Dendritic cell treated with granulocyte-macrophage colony-stimulating factor and Interleukin-4, amounts not matched to agents 40 ng/mL and 50 ng/mL, for 4 days (primary cell): ENCODE data around the gene HOMER2.
"Not testable (repeated sequence)": the region's sequence is repeated elsewhere in the genome, so short reads cannot be mapped to it uniquely, and the experiment has no call there.

ENCODE experiments used
- H3K27ac Mint-ChIP-seq: one replicate; pipeline ENCODE4 v1.8.0; 2022; ENCODE audit warnings: mild to moderate bottlenecking, mixed read lengths
- H3K27me3 Mint-ChIP-seq: one replicate; pipeline ENCODE4 v1.8.0; 2022; ENCODE audit warnings: mild to moderate bottlenecking, mixed read lengths
- H3K36me3 Mint-ChIP-seq: one replicate; pipeline ENCODE4 v1.8.0; 2022; ENCODE audit warnings: low read depth, mixed read lengths
- H3K4me1 Mint-ChIP-seq: one replicate; pipeline ENCODE4 v1.8.0; 2022; ENCODE audit warnings: low read depth, mixed read lengths
- H3K4me3 Mint-ChIP-seq: one replicate; pipeline ENCODE4 v1.8.0; 2022; ENCODE audit warnings: mild to moderate bottlenecking, moderate library complexity, mixed read lengths
- H3K9me3 Mint-ChIP-seq: one replicate; pipeline ENCODE4 v1.8.0; 2022; ENCODE audit warnings: mixed read lengths
- intact Hi-C: fragments of 100-400 bp; cut with micrococcal nuclease; formaldehyde crosslinking; loops from one replicate; pipeline ENCODE4 v1.15.0; 2022

Gene HOMER2

GRCh38 chr15:82952158-82953081, at the start of gene HOMER2:
Gene HOMER2 (minus strand): TSS chr15:82952720. CDS start chr15:82952535, 185 bp downstream.
- H3K9me3 Mint-ChIP-seq, result no peaks in the 10 kb centered on the region
- peak within 1 kb of the TSS; percentile 66 for H3K4me3 Mint-ChIP-seq
- H3K27me3 Mint-ChIP-seq, result peaks cover 11% of the 10 kb centered on the region
- peak within 1 kb of the TSS; percentile 57 for H3K27ac Mint-ChIP-seq
- peaks cover 6% of the 10 kb centered on the region for H3K4me1 Mint-ChIP-seq
- H3K36me3 Mint-ChIP-seq, result no peaks in the 10 kb centered on the region
- intact Hi-C loops, result loop anchor here (5.0 to 10.0 kb wide), 2 partner anchors 35 to 48 kb away; partner anchors contain the start of gene RAMAC

- not testable (repeated sequence) for H3K9me3 Mint-ChIP-seq, H3K4me1 Mint-ChIP-seq, H3K27me3 Mint-ChIP-seq, H3K4me3 Mint-ChIP-seq
- Mint-ChIP-seq H3K36me3 (peaks cover 11% of the 10 kb centered on the region), H3K27ac (peak overlapping the region; percentile 68)
- intact Hi-C loops, result loop anchor here (5.0 to 10.0 kb wide), 3 partner anchors 153 to 466 kb away; no protein-coding TSS in a partner anchor
Measured at GRCh38 chr15:83000672-83001031, 48.1 kb upstream of the HOMER2 start.

- Mint-ChIP-seq H3K4me1 (peaks cover 7% of the 10 kb centered on the region), H3K4me3 (peak overlapping the region; percentile 79), H3K36me3 (peaks cover 5% of the 10 kb centered on the region), H3K27ac (peak overlapping the region; percentile 68), H3K9me3 (no peaks in the 10 kb centered on the region), H3K27me3 (no peaks in the 10 kb centered on the region)
- intact Hi-C loops, result loop anchor here (5.0 to 10.0 kb wide), 3 partner anchors 153 to 465 kb away; no protein-coding TSS in a partner anchor
Measured at GRCh38 chr15:82999905-83000671, 47.6 kb upstream of the HOMER2 start.

- no peaks in the 10 kb centered on the region for H3K9me3 Mint-ChIP-seq
- H3K27me3 Mint-ChIP-seq, result no peaks in the 10 kb centered on the region
- intact Hi-C loops, result no loop called here
- H3K27ac Mint-ChIP-seq, result no peak overlapping the region
- H3K36me3 Mint-ChIP-seq, result no peaks in the 10 kb centered on the region
- peaks cover 7% of the 10 kb centered on the region for H3K4me1 Mint-ChIP-seq
- no peak overlapping the region for H3K4me3 Mint-ChIP-seq
Measured at GRCh38 chr15:82999426-82999825, 46.9 kb upstream of the HOMER2 start.

- no peaks in the 10 kb centered on the region for H3K9me3 Mint-ChIP-seq
- no peak overlapping the region for H3K27ac Mint-ChIP-seq
- peaks cover 11% of the 10 kb centered on the region for H3K36me3 Mint-ChIP-seq
- intact Hi-C loops, result no loop called here
- no peaks in the 10 kb centered on the region for H3K27me3 Mint-ChIP-seq
- H3K4me3 Mint-ChIP-seq, result no peak overlapping the region
- peaks cover 7% of the 10 kb centered on the region for H3K4me1 Mint-ChIP-seq
Measured at GRCh38 chr15:82995938-82996337, 43.4 kb upstream of the HOMER2 start.

GRCh38 chr15:82995076-82995475, 42.6 kb upstream of the HOMER2 start:
- H3K36me3 Mint-ChIP-seq, result peaks cover 17% of the 10 kb centered on the region
- peaks cover 3% of the 10 kb centered on the region for H3K4me1 Mint-ChIP-seq
- H3K4me3 Mint-ChIP-seq, result no peak overlapping the region
- intact Hi-C loops, result no loop called here
- H3K27ac Mint-ChIP-seq, result no peak overlapping the region
- no peaks in the 10 kb centered on the region for H3K27me3 Mint-ChIP-seq
- no peaks in the 10 kb centered on the region for H3K9me3 Mint-ChIP-seq

- Mint-ChIP-seq H3K4me3 (no peak overlapping the region), H3K4me1 (no peaks in the 10 kb centered on the region), H3K36me3 (peaks cover 36% of the 10 kb centered on the region), H3K9me3 (no peaks in the 10 kb centered on the region), H3K27ac (no peak overlapping the region), H3K27me3 (no peaks in the 10 kb centered on the region)
- intact Hi-C loops, result no loop called here
Measured at GRCh38 chr15:82993144-82993543, 40.6 kb upstream of the HOMER2 start.

GRCh38 chr15:82992436-82992998, 40.0 kb upstream of the HOMER2 start:
- Mint-ChIP-seq H3K36me3 (peaks cover 42% of the 10 kb centered on the region), H3K4me1 (peaks cover under 1% of the 10 kb centered on the region), H3K27ac (no peak overlapping the region), H3K9me3 (no peaks in the 10 kb centered on the region), H3K27me3 (no peaks in the 10 kb centered on the region), H3K4me3 (no peak overlapping the region)
- intact Hi-C loops, result no loop called here

- H3K4me3 Mint-ChIP-seq, result peak overlapping the region; percentile 94
- intact Hi-C loops, result loop anchor here (5.0 kb wide), 4 partner anchors 34 to 174 kb away; partner anchors contain the start of gene HOMER2
- H3K4me1 Mint-ChIP-seq, result peaks cover 20% of the 10 kb centered on the region
Measured at GRCh38 chr15:82986442-82986780, 33.9 kb upstream of the HOMER2 start.

GRCh38 chr15:82985688-82986441, 33.3 kb upstream of the HOMER2 start, which contains the start of gene RAMAC:
Gene RAMAC (plus strand): TSS chr15:82986210. CDS start chr15:82989019, 2,809 bp downstream.
- no peaks in the 10 kb centered on the region for H3K27me3 Mint-ChIP-seq
- H3K4me3 Mint-ChIP-seq, result peak within 1 kb of the TSS; percentile 94
- intact Hi-C loops, result loop anchor here (5.0 kb wide), 4 partner anchors 34 to 174 kb away; partner anchors contain the start of gene HOMER2
- peaks cover 20% of the 10 kb centered on the region for H3K4me1 Mint-ChIP-seq
- H3K27ac Mint-ChIP-seq, result peak within 1 kb of the TSS; percentile 95
- peaks cover 51% of the 10 kb centered on the region for H3K36me3 Mint-ChIP-seq
- H3K9me3 Mint-ChIP-seq, result no peaks in the 10 kb centered on the region

More at GRCh38 chr15:82986442-82986780, 33.9 kb upstream of the HOMER2 start:
- no peaks in the 10 kb centered on the region for H3K9me3 Mint-ChIP-seq
- peaks cover 56% of the 10 kb centered on the region for H3K36me3 Mint-ChIP-seq
- peak overlapping the region; percentile 95 for H3K27ac Mint-ChIP-seq
- no peaks in the 10 kb centered on the region for H3K27me3 Mint-ChIP-seq

- H3K27me3 Mint-ChIP-seq, result no peaks in the 10 kb centered on the region
- intact Hi-C loops, result no loop called here
- no peaks in the 10 kb centered on the region for H3K9me3 Mint-ChIP-seq
Measured at GRCh38 chr15:82980981-82981380, 28.5 kb upstream of the HOMER2 start.

GRCh38 chr15:82979726-82980125, 27.2 kb upstream of the HOMER2 start:
- intact Hi-C loops, result no loop called here
- Mint-ChIP-seq H3K4me1 (peaks cover 7% of the 10 kb centered on the region), H3K27ac (no peak overlapping the region), H3K27me3 (no peaks in the 10 kb centered on the region), H3K36me3 (peaks cover 6% of the 10 kb centered on the region), H3K9me3 (no peaks in the 10 kb centered on the region), H3K4me3 (no peak overlapping the region)

More at GRCh38 chr15:82980981-82981380, 28.5 kb upstream of the HOMER2 start:
- H3K27ac Mint-ChIP-seq, result no peak overlapping the region
- no peak overlapping the region for H3K4me3 Mint-ChIP-seq
- H3K36me3 Mint-ChIP-seq, result peaks cover 16% of the 10 kb centered on the region
- peaks cover 17% of the 10 kb centered on the region for H3K4me1 Mint-ChIP-seq

- H3K4me3 Mint-ChIP-seq, result no peak overlapping the region
- no peaks in the 10 kb centered on the region for H3K9me3 Mint-ChIP-seq
- no peaks in the 10 kb centered on the region for H3K27me3 Mint-ChIP-seq
- H3K4me1 Mint-ChIP-seq, result peaks cover 5% of the 10 kb centered on the region
- intact Hi-C loops, result no loop called here
- H3K36me3 Mint-ChIP-seq, result peaks cover 6% of the 10 kb centered on the region
- H3K27ac Mint-ChIP-seq, result no peak overlapping the region
Measured at GRCh38 chr15:82978438-82978837, 25.9 kb upstream of the HOMER2 start.
